HG03103 (cell line): ENCODE measurements around the gene ZC2HC1C.
"Not testable (repeated sequence)": the region's sequence is repeated elsewhere in the genome, so short reads cannot be mapped to it uniquely, and the experiment has no call there.

Experiments used
- ATAC-seq: cut with Tn5 transposase; IDR thresholded peaks from one replicate; pipeline ENCODE4 v1.9.1; 2021; ENCODE audit warnings: low read depth; ENCODE audit not compliant: unreplicated experiment

Gene ZC2HC1C

DNA sequence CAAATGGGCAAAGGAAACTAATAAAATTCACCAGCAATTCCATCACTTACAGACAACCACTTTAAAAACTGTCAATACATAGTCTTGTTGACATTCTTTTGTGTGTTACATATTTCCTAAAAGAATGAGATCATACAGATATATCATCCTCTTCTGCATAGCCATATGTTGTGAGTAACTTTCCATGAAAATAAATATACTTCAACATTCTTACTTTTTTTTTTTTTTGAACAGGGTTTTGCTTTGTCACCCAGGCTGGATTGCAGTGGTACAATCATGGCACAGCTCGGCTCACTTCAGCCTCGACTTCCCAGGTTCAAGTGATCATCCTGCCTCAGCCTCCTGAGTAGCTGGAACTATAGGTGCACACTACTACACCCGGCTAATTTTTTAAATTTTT is 20.9 kb downstream of the ZC2HC1C start:
- ATAC-seq = no peak

DNA sequence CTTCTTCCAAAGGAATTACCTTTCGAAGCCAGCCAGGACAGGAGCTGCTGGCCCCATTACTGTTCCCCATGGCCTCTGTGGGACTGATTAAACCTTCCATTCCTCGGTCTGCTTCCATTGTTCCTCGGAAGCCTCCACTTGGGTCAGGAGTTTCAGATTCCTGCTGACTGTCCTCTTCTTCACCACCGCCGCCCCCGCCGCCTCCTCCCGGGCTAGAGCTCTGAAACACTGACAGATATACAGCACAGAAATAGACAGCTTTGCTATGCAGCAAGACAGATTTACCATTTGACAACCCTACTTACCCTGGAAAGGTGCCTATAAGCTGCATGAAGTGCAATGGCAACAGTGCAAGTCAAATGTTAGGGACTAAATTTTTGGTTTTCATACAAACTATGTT is 21.8 kb downstream of the ZC2HC1C start:
- no peak for ATAC-seq

DNA sequence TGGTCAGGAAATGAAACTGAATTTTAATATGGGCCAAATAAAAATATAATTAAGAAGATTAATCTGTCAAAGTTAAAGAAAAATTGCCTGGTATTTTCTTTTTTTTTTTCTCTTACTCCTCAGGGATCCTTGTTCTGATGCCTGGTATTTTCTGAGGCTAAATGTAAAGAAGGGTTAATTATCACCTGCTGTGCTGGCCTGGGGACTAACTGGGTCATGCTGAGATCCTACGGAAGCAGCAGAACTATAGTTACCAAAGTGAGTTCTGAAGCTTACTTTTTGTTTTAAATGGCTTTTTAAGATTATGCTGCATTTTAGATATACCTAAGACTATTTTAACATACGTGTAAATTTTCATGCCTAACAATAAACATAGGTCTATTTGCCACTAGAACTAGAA is 23.3 kb downstream of the ZC2HC1C start:
- no peak for ATAC-seq

DNA sequence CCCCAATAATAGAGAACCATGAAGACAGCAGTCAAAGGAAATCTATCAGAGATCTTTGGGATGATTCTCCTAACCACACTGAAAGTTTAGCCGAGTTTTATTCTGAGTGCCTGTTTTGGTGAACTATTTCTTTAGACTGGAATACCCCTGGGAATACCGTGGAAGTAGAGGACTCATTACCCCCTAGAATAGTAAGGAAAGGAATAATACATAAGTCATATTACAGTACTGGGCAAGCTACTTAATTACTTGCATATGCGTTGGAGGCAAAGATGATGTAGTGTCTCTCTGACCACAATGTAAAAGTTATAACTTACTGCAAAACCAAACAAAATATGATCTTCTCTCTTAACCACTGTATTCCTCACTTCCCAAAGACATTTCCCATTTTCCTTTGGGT is 25.5 kb downstream of the ZC2HC1C start:
- ATAC-seq = no peak

DNA sequence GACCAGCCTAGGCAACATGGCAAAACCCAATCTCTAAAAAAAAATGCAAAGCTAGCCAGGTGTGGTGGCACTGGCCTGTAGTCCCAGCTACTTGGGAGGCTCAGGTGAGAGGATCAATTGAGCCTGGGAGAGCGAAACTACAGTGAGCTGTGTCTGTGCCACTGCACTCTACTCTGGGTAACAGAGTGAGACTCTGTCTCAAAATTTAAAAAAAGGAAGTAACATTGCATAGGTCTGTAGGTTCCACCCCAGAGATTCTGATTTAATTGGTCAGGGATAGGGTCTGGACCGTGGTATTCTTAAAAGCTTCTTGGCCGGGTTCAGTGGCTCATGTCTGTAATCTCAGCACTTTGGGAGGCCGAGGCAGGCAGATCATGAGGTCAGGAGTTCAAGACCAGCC is 26.2 kb downstream of the ZC2HC1C start:
- ATAC-seq = no peak

DNA sequence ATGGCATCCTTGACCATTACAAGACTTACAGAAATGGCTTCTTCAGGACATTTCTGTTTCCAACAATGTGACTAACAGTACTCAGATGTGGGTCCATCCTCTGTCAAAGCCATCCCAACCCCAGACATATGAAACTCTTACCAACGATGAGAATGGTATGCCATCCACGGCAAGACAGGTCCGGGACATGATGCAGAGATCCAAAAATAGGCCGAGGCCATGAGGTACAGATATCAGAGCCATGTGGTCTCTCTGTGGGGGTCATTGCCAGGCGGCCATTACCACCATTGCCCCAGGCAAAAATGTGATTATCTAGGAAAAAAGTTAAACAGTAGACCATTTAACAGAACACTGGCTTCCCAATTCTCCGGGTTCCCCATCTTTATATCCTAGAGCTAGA is 27.5 kb downstream of the ZC2HC1C start:
- no peak for ATAC-seq

DNA sequence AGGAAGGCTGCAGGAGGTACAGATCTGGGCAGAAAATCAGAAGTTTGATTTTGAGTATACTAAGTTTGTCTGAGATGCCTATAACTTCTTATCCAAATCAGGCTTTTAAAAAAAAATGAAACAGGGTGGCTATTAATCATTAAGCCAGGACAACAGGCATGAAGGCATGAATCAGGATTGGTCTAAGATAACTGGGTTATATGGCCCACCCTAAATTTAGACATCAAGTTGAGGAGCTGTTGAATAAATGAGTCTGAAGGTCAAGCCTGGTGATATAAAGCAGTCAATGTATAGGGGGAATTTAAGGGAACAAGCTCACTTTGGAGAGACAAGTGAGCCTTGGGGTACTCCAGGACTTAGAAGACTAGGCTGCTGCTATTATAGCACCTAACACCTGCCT is 28.8 kb downstream of the ZC2HC1C start:
- no peak for ATAC-seq

DNA sequence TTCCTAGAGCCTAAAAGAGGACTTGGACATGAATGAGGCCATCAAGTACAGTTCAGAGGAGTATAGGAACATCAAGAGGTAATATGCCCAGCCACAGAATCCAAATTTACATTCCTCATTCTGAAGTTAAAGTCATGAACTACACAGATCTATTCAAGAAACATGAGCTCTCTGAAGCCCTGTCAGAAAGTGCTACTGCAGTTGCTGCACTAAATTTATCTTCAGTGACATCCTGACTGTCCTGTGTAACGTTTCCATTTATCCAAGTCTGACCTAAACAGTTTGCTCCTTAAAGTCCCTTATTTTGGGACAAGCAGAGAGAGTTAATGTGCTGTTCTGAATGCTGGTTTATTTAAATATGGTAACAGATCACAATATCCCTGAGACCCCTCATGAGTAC is 29.2 kb downstream of the ZC2HC1C start:
- ATAC-seq = no peak

DNA sequence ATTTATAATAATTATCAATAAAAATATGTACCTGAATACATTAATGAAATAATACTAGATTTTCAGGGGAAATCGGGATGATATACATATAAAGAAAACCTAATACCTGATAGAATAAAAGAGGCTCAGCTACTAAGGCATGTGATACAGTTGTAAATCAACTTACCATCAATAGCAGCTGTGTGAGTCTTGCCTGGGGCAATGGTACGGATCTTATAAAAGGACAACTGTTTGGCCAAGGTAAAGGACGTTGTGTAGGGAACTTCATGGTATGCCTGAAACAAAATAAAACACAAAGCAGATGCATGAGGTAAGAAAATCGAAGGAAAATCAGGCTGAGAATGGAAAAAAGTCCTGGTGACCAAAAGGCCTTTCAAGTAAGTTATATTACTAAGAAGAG is 32.0 kb downstream of the ZC2HC1C start:
- no peak for ATAC-seq

DNA sequence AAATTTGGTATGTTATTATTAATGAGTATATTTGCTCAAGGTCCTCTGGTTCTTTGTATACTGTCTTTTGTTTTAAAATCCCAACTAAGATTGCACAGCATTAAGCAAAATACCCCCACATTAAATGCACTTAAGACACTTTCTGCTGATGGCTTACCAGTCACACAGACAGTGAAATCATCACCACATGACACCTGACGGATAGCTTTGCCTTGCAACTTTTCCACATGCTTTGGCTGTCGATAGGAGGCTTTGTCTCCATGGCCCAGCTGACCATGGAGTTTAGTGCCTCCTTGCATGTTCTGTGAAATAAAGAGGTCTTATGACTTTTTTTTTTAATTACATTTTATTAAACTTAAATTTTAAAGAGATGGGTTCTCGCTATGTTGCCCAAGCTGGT is 37.7 kb downstream of the ZC2HC1C start:
- ATAC-seq = no peak

DNA sequence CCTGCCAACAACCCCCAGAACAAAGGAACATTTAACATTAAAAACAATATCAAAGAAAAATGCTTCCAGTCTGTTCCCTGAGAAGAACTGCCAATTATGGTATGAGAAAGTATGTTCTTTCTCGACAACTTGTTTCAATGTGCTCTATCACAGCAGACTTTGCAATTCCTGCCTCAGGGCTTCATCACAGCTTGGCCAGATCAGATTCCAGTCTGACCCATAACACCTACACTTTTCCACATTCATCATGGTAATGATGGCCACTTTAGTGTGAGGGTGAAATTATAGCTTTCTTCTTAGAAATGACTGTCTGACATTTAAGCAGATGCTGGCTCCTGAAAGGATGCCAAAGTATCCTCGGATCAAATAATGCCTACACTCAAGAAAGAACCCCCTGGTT is 40.4 kb downstream of the ZC2HC1C start:
- no peak for ATAC-seq

DNA sequence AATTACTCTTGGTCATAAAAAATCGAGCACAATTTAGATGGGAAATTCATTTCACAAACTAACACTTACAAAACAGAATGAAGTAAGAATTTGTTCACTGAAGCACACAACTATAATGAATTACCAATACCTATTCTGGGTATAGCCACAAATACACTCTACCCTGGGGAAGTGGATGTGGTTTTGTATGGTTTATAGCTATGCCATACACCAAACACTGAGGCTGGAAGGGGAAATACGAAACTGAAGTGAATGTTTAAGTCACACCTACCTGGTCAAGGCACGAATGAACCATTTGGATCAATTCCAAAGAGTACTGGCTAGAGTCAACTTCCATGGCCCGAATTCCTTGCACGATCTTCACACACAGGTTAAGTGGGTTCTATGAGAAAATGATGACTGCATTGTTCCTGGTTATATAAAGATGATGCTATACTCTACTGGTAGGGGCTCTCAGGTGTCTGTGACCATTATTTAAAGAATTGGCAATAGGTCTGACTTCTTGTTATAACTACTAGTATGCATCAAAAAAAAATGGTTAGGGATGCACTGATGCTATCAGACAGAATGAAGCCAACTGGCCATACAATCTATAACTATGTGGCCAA is 44.6 kb downstream of the ZC2HC1C start:
- no peak for ATAC-seq

DNA sequence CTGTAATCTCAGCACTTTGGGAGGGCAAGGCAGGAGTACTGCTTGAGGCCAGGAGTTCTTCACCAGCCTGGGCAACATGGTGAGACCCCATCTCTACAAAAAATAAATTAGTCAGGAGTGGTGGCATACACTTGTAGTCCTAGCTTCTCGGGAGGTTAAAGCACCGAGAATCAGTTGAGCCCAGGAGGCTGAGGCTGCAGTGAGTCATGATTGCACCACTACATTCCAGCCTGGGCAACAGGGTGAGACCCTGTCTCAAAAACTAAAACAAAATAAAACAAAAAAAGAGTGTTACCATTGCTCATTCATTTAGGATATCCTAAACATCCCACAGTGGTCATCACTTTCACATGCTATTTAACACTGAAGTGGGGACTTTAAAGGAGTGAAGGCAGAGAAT is 49.6 kb downstream of the ZC2HC1C start:
- ATAC-seq = no peak

DNA sequence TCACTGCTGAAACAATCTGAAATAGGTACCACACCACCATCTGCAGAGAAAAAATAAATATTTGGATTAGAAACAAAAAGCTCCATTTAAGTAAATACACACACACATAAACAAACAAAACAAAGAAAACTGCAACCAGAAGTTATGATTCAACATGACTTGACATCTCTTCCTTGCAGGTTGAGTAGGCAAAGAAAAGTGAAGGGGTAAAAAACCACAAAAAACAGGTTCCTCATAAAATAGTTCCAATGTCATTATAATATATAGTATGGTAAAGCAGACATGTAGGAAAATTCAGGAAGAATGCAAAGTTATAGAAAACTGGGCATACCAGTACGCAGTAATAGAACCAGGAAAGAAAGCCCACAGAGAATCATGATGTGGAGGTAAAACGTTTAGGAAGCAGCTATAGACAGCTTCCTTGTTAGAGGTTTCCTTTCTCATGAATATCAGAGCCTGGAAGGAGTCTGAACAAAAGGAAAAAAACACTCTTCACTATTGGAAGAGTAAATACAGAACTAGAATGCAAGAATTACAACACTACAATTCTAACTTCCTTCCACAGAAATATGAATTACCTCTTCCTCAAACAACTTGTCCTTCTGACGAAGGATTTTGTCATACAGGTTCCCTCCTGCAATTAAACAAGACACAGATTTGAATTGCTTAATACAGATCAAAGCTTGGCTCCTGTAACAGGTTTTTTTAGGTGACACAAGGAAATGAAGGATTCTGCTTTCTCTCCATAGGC is 51.3 kb downstream of the ZC2HC1C start:
- ATAC-seq = no peak

DNA sequence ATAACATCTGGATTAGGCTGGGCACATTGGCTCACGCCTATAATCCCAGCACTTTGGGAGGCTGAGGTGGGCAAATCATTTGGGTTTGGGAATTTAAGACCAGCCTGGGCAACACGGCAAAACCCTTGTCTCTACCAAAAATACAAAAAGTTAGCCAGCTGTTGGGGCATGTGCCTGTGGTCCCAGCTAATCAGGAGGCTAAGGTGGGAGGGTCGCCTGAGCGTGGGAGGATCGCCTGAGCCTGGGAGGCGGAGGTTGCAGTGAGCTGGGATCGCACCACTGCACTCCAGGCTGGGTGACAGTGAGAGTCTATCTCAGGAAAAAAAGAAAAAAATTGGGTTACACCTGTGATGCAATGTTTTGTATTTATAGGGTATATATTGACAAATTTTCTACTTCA is 52.1 kb downstream of the ZC2HC1C start:
- ATAC-seq = no peak

DNA sequence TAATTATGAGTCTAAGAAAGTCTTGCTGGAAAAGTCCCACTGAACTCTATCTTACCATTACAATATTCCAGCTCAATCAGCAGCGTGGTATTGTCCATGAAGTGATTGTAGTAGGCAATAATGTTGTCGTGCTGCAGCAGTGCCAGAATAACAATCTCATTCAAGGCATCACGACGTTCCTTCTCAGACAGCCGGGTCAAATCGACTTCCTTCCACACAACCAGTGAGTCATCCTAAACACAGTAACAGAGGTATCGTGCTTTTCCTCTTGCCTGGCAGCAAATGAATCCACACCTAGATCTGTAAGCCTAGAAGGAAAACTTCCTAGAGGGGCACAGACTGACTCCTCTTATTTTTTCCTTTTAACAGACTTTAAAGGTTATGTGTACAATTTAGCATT is 54.5 kb downstream of the ZC2HC1C start:
- ATAC-seq = no peak

DNA sequence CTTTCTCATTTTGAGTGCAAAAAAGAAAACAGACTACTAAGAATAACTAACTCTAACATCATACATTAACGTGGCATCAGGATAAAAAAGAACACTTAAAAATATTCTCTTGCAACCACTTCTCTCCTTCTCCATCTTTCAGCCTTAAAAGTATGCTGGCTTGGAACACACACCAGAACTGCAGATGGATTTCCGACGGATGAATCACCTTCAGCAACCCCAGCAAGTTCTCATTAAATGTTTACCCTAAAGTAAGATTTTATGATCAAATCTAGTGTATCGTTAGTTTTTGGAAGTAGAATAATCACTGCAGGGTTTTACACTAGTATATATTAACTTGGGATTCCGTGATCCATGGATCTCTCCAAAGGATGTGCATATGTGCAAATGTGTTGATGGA is 56.2 kb downstream of the ZC2HC1C start:
- no peak for ATAC-seq

DNA sequence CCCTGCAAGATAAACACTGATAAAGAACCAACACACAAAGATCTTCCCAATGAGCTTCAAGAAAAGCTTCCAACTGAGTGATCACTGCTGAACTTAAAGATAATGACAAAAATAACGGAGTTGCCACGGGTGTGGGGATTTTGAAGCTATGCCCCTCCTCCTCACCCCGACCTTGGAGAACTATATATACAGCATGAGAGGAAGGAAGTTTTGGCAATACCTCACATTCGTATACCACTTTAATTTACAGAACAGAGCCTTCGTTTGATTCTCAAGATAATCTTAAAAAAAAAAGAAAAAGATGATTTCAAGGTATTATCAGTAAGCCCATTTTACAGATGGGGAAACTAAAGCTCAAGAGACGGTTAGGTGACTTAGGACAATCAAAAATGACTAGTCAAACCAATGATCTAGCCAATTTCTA is 56.7 kb downstream of the ZC2HC1C start:
- ATAC-seq = no peak

DNA sequence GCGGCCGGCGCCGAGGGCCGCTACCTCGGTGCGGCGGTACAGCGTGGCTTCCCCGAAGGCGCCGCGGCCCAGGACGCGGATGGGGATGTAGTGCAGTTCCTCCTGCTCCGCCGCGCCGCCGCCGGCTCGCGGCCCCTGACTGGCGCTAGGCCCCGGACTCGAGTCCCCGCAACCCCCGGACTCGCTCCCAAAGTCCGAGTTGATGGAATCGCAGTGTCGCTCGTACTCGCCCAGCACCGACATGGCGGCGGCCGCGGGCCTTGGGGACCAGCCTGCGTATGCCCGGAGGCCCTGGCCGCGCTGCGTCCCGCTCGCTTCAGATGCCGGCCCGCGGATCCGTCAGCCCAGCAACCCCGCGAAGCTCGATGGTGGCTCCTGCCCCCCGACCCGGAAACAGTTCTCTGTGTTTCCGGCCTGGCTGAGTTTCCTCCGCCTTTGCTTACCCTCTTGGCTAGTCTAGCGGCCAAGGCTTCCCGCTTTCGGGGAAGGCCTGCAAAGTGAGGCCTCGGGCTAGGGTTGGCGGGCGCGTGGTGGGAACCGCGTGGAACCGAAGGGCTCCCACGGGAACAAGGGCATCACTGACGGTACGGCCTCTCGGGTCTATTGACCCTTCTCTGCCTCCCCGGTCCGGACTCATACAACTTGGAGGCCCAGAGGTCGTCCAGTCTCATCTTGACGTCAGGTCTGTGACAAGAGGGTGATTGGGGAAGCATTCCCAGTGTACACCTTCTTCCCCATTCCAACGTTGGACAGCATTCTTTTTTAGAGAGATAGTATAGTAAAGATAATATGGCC is 57.4 kb downstream of the ZC2HC1C start, which contains the start of gene NEK9:
NEK9 (minus strand) TSS at position 370 of the 795 bp plus-strand sequence; CDS start at position 243, 127 bp downstream.
- peak; percentile 76 for ATAC-seq

DNA sequence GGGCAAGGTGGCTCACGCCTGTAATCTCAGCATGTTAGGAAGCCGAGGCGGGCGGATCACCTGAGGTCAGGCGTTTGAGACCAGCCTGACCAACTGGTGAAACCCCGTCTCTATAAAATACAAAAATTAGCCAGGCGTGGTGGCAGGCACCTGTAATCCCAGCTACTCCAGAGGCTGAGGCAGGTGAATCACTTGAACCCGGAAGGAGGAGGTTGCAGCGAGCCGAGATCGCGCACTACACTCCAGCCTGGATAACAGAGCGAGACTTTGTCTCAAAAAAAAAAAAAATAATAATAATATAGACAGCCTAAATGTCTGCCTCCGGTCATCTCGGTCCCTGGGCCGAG is 58.0 kb downstream of the ZC2HC1C start:
- not testable (repeated sequence) for ATAC-seq

DNA sequence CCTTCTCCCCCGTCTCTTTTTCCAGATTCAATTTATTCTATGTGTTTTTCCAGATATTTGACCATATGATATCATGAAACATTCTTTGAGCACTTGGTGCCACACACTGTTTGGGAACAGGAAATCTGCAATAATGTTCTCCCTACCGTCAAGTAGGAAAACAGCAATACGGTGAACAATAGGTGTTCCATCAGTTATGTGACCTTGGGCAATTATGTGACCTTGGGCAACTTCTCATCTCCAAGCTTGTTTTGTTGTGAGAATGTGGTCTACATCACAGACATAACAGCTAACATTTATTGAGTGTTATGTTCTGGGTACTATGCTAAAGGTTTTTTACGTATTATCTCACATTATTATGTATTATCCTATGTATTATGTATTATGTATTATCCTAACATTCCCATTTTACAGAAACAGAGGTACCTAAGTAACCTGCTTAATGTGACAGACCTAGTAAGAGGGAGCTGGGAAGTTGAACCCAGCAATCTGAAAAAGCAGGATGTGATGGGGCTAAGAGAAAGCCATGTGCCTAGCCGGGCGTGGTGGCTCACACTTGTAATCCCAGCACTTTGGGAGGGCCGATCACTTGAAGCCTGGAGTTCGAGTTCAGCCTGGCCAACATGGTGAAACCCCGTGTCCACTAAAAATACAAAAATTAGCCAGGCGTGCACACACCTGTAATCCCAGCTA is 58.6 kb downstream of the ZC2HC1C start:
- ATAC-seq = no peak
